ENCODE measurements around the gene BDP1. TPM values are rescaled to one million over a fixed set of nuclear protein-coding genes. Genes with fewer than 3 reads are reported as not detected.

Gene BDP1
- total RNA-seq, 4 donors from 2014 or later, result 30.9 to 69.1 (median 47.5) TPM

DNA sequence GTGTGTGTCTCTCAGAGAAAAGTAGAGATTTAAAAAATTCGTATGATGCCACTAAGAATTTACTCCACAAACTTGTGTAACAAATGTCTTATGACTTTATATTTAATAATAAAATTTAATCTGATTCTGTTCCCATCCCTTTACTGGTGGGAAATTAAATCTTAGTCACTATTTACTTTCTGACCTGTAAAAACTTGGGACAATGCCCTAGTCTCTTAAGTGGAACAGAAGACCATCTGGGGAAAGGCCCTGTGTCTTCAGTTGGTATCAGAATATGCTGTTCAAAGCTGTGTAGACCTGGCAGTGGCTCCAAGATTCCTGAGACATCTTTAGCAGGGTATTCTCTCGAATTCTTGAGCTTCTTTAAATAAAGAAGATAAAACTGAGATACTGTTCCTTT is 2.6 kb upstream of the BDP1 start:
- peaks cover 0 to 23% (median 17%) of the 10 kb centered on the region in 4 donors for H3K4me1 ChIP-seq

DNA sequence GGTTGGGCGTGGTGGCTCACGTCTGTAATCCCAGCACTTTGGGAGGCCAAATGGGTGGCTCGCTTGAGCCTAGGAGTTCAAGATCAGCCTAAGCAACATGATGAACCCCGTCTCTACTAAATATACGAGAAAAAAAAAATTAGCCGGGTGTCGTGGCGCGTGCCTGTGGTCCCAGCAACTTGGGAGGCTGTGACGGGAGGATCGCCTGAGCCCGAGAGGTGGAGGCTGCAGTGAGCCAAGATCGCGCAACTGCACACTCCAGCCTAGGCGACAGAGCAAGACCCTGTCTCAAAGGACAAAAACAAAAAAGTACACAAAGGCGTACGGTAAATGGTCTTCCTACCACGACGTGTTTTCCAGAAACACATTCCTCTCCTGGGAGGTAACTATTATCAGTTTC is 538 bp upstream of the BDP1 start:
- H3K4me1 ChIP-seq, result peaks cover 0 to 26% (median 18%) of the 10 kb centered on the region in 4 donors
- 63 to 72% methylated on average over 12 to 19 of the region's 19 CpGs for WGBS, 2 donors (ENCODE audit: low coverage in 1 of 2)
- intact Hi-C loops (cut with DNase I; ENCODE audit: low total_unique reads) (no loop called here), in situ Hi-C loops (cut with MboI; ENCODE audit: low pct_ligation_motif_present in 1 of 4, low pct_unique_long_range_greater_than_20kb in 1 of 4, low sequenced_read_pairs in 3 of 4) (loop anchor here in 1 of 4 donors (25.0 kb wide), 1 partner anchor 307 kb away; no protein-coding TSS in a partner anchor)
- peak overlapping the region in 3 of 4 donors; percentile 69 to 79 (median 77) for H3K4me3 ChIP-seq
- no peaks in the 10 kb centered on the region for H3K9me3 ChIP-seq
- peaks cover 0 to 17% (median 6%) of the 10 kb centered on the region in 4 donors for H3K36me3 ChIP-seq
- peak overlapping the region; percentile 89 to 98 (median 93) for H3K27ac ChIP-seq
- no peak for DNase-seq
- TF ChIP-seq POLR2AphosphoS5 (IDR thresholded peaks at IDR 0.05) (no peak), EP300 (IDR thresholded peaks at IDR 0.05; ENCODE audit: low read depth) (no peak), POLR2A (IDR thresholded peaks at IDR 0.05) (no peak)
- TF ChIP-seq, protein P1, sequence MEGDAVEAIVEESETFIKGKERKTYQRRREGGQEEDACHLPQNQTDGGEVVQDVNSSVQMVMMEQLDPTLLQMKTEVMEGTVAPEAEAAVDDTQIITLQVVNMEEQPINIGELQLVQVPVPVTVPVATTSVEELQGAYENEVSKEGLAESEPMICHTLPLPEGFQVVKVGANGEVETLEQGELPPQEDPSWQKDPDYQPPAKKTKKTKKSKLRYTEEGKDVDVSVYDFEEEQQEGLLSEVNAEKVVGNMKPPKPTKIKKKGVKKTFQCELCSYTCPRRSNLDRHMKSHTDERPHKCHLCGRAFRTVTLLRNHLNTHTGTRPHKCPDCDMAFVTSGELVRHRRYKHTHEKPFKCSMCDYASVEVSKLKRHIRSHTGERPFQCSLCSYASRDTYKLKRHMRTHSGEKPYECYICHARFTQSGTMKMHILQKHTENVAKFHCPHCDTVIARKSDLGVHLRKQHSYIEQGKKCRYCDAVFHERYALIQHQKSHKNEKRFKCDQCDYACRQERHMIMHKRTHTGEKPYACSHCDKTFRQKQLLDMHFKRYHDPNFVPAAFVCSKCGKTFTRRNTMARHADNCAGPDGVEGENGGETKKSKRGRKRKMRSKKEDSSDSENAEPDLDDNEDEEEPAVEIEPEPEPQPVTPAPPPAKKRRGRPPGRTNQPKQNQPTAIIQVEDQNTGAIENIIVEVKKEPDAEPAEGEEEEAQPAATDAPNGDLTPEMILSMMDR (IDR thresholded peaks at IDR 0.05), result no peak
- H3K27me3 ChIP-seq, result peaks cover 16% of the 10 kb centered on the region

More for the DNA sequence above, 2.6 kb upstream of the BDP1 start:
- in situ Hi-C loops (cut with MboI; ENCODE audit: low pct_ligation_motif_present in 1 of 4, low pct_unique_long_range_greater_than_20kb in 1 of 4, low sequenced_read_pairs in 3 of 4) (loop anchor here in 1 of 4 donors (25.0 kb wide), 1 partner anchor 309 kb away; no protein-coding TSS in a partner anchor), intact Hi-C loops (cut with DNase I; ENCODE audit: low total_unique reads) (no loop called here)
- TF ChIP-seq, protein P1 (IDR thresholded peaks at IDR 0.05), result no peak
- TF ChIP-seq POLR2AphosphoS5 (IDR thresholded peaks at IDR 0.05) (no peak), POLR2A (IDR thresholded peaks at IDR 0.05) (no peak), EP300 (IDR thresholded peaks at IDR 0.05; ENCODE audit: low read depth) (no peak)
- H3K9me3 ChIP-seq, result no peaks in the 10 kb centered on the region
- no peak overlapping the region for H3K4me3 ChIP-seq
- 27 to 35% methylated on average over 2 of the region's 2 CpGs for WGBS, 2 donors (ENCODE audit: low coverage in 1 of 2)
- H3K27ac ChIP-seq, result no peak overlapping the region
- H3K36me3 ChIP-seq, result no peaks in the 10 kb centered on the region
- no peak for DNase-seq
- H3K27me3 ChIP-seq, result peaks cover 31% of the 10 kb centered on the region

DNA sequence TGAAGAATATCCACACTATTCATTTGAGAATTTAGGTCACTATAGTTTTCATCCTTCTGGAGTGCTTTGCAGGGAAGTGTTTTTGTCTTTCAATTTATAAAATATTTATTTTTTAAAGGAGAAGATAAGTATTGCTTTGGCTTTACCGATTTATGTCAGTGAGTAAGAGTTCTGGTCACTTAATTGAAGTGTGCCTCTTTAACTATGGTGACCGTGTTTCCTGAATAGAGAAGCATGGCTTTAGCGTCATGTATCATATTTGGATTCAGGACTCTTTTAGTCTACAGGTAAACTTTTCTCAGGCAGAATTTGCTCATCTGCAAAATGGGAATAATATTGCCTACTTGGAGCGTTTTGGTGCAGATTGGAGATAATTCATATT is 902 bp downstream of the BDP1 start:
- Histone ChIP-seq H3K4me3 (peak overlapping the region; percentile 69 to 79 (median 73)), H3K27ac (peak overlapping the region; percentile 89 to 98 (median 93)), H3K9me3 (no peaks in the 10 kb centered on the region), H3K27me3 (peaks cover 4% of the 10 kb centered on the region), H3K4me1 (peaks cover 0 to 26% (median 18%) of the 10 kb centered on the region in 4 donors), H3K36me3 (peaks cover 0 to 28% (median 12%) of the 10 kb centered on the region in 4 donors)
- in situ Hi-C loops (cut with MboI; ENCODE audit: low pct_ligation_motif_present in 1 of 4, low pct_unique_long_range_greater_than_20kb in 1 of 4, low sequenced_read_pairs in 3 of 4), result loop anchor here in 1 of 4 donors (25.0 kb wide), 1 partner anchor 306 kb away; no protein-coding TSS in a partner anchor
- whole genome bisulfite sequencing, 2 donors (ENCODE audit: low coverage in 1 of 2), result 3 to 6% methylated on average over 4 of the region's 4 CpGs
- TF ChIP-seq POLR2AphosphoS5 (IDR thresholded peaks at IDR 0.05) (no peak), EP300 (IDR thresholded peaks at IDR 0.05; ENCODE audit: low read depth) (no peak), POLR2A (IDR thresholded peaks at IDR 0.05) (no peak)
- TF ChIP-seq, protein P1 (IDR thresholded peaks at IDR 0.05), result no peak
- intact Hi-C loops (cut with DNase I; ENCODE audit: low total_unique reads), result no loop called here
- no peak for DNase-seq

DNA sequence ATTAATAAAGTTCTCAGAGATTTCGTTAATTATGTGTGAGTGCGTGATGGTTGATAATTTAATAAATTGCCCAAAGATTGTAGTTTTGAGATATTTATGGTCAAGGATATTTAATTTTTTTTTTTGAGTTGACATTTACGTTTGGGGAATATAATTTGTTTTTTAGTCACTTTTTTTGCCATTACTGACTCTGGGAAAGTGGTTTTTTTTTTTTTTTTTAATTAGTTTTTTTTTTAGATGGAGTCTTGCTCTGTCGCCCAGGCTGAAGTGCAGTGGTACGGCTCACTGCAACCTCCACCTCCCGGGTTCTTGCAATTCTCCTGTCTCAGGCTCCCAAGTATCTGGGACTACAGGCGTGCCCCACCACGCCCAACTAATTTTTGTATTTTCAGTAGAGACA is 1.7 kb downstream of the BDP1 start:
- no peak for DNase-seq
- H3K9me3 ChIP-seq, result no peaks in the 10 kb centered on the region
- in situ Hi-C loops (cut with MboI; ENCODE audit: low pct_ligation_motif_present in 1 of 4, low pct_unique_long_range_greater_than_20kb in 1 of 4, low sequenced_read_pairs in 3 of 4) (loop anchor here in 1 of 4 donors (25.0 kb wide), 1 partner anchor 305 kb away; no protein-coding TSS in a partner anchor), intact Hi-C loops (cut with DNase I; ENCODE audit: low total_unique reads) (no loop called here)
- H3K27ac ChIP-seq, result peak overlapping the region in 1 of 4 donors; percentile 89
- 77 to 88% methylated on average over 7 to 8 of the region's 8 CpGs for WGBS, 2 donors (ENCODE audit: low coverage in 1 of 2)
- H3K4me1 ChIP-seq, result peaks cover 0 to 26% (median 18%) of the 10 kb centered on the region in 4 donors
- H3K36me3 ChIP-seq, result peaks cover 0 to 34% (median 15%) of the 10 kb centered on the region in 4 donors
- H3K27me3 ChIP-seq, result no peaks in the 10 kb centered on the region
- TF ChIP-seq, protein P1 (IDR thresholded peaks at IDR 0.05), result no peak
- TF ChIP-seq POLR2A (IDR thresholded peaks at IDR 0.05), result no peak
- TF ChIP-seq POLR2AphosphoS5 (IDR thresholded peaks at IDR 0.05), result no peak
- TF ChIP-seq EP300 (IDR thresholded peaks at IDR 0.05; ENCODE audit: low read depth), result no peak
- H3K4me3 ChIP-seq, result no peak overlapping the region
